Stimulated activated naive CD8-positive, alpha-beta T cell treated with anti-CD3 and anti-CD28 coated beads, Interleukin-15, Interleukin-2, amounts not matched to agents 100 U/mL and 50 U/mL, for 24 hours (primary cell): ENCODE measurements around the gene PAN2.
"Not testable (repeated sequence)": the region's sequence is repeated elsewhere in the genome, so short reads cannot be mapped to it uniquely, and the experiment has no call there.

ENCODE experiments used
- ATAC-seq: fragments of 150-1000 bp; cut with Tn5 transposase; one replicate; pipeline ENCODE4 v1.10.0; 2021
- DNase-seq: peaks from one replicate; pipeline ENCODE4 v3.0.0; 2021

PAN2 gene

GRCh38 chr12:56347255-56347654 is 13.5 kb upstream of the PAN2 start:
- not testable (repeated sequence) for DNase-seq, ATAC-seq

- DNase-seq = peak; percentile 41
Observed at GRCh38 chr12:56346675-56347074, 12.9 kb upstream of the PAN2 start.

GRCh38 chr12:56342290-56342689 is 8.5 kb upstream of the PAN2 start:
- not testable (repeated sequence) for ATAC-seq, DNase-seq

More at GRCh38 chr12:56346675-56347074, 12.9 kb upstream of the PAN2 start:
- ATAC-seq = peak; percentile 41

- no peak for ATAC-seq
- DNase-seq = no peak
Observed at GRCh38 chr12:56341616-56342015, 7.8 kb upstream of the PAN2 start.

GRCh38 chr12:56339158-56339422 is 5.3 kb upstream of the PAN2 start:
- DNase-seq = no peak
- no peak for ATAC-seq

- peak; percentile 87 for ATAC-seq
Observed at GRCh38 chr12:56338308-56339157, 4.7 kb upstream of the PAN2 start, which contains the start of gene IL23A. Gene IL23A, plus strand, starts transcription at chr12:56338884. Its CDS starts 161 bp downstream, at chr12:56339045.

GRCh38 chr12:56337753-56338251 is 4.0 kb upstream of the PAN2 start:
- ATAC-seq (no peak), DNase-seq (peak; percentile 41)

More at GRCh38 chr12:56338308-56339157, 4.7 kb upstream of the PAN2 start, which contains the start of gene IL23A:
- DNase-seq = peak; percentile 88

- DNase-seq (no peak), ATAC-seq (no peak)
Observed at GRCh38 chr12:56336361-56337167, 2.8 kb upstream of the PAN2 start.

- DNase-seq, ATAC-seq: not testable (repeated sequence)
Observed at GRCh38 chr12:56335527-56335926, 1.7 kb upstream of the PAN2 start.

GRCh38 chr12:56334490-56334793 is 642 bp upstream of the PAN2 start:
- ATAC-seq = no peak
- DNase-seq = no peak

GRCh38 chr12:56333197-56333678 is 562 bp downstream of the PAN2 start:
- ATAC-seq (peak; percentile 12), DNase-seq (no peak)

- ATAC-seq (no peak), DNase-seq (no peak)
Observed at GRCh38 chr12:56332512-56333196, 1.1 kb downstream of the PAN2 start.

GRCh38 chr12:56330936-56331490 is 2.8 kb downstream of the PAN2 start:
- ATAC-seq (no peak), DNase-seq (no peak)

GRCh38 chr12:56326533-56326932 is 7.3 kb downstream of the PAN2 start:
- no peak for ATAC-seq
- no peak for DNase-seq

- no peak for DNase-seq
- no peak for ATAC-seq
Observed at GRCh38 chr12:56326126-56326525, 7.7 kb downstream of the PAN2 start.

- ATAC-seq (no peak), DNase-seq (no peak)
Observed at GRCh38 chr12:56324206-56324605, 9.6 kb downstream of the PAN2 start.

- ATAC-seq, DNase-seq: not testable (repeated sequence)
Observed at GRCh38 chr12:56321610-56322009, 12.2 kb downstream of the PAN2 start.

GRCh38 chr12:56321027-56321426 is 12.8 kb downstream of the PAN2 start:
- ATAC-seq (peak; percentile 6), DNase-seq (no peak)

GRCh38 chr12:56317675-56318074 is 16.1 kb downstream of the PAN2 start:
- DNase-seq = no peak
- ATAC-seq = no peak

- DNase-seq = peak; percentile 95
- peak; percentile 95 for ATAC-seq
Observed at GRCh38 chr12:56315622-56316473, 18.0 kb downstream of the PAN2 start, which contains the start of gene CNPY2. Gene CNPY2, minus strand, starts transcription at chr12:56315988. Its CDS starts 771 bp downstream, at chr12:56315217.

- ATAC-seq (no peak), DNase-seq (no peak)
Observed at GRCh38 chr12:56315249-56315621, 18.6 kb downstream of the PAN2 start.
